ENCODE data around the gene OR12D1. TPM values are rescaled to one million over a fixed set of nuclear protein-coding genes. Genes with fewer than 3 reads are reported as not detected.

Gene OR12D1
- total RNA-seq (2022; extraction: Qiagen RNA extraction; ENCODE audit: low read depth): not detected in 5 replicates

DNA sequence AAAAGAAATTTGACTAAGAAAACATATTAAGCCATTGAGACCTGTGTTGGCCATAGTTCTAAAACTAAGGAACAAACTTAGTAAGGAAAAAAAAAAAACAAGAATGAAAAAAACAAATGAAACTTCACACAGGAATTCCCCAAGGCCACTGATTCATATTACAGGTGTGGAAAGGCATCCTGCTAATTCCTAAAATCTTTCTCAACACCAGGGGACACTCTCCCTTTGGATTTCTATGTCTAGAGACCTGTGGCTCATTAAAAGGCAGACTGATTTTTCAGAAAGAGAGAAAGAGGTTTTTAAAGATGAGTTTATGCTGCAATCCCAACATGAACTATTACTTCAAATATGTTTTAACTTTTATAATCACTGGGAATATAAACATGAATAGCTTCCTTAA is at the start of gene OR12D1:
TSS of gene OR12D1 (plus strand) at position 341 of the 400 bp plus-strand sequence.

DNA sequence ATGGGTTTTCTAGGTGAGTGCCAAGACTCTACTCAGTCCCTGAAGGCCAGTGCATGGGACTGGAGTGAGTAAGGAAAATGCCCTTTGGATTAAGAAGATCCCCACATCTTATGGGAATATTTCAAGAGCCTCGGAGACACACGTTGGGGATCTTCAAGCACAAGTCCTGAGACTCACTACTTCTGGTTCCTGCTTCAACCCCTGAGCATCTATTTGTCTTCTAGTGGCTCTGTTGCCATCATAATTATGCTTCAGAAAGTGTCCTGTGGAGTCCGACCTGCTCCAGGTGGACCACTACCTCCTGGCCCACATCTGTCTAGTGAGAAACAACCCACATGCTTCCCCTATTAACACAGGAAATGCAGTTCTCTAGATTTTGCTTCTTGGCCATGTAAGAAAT is 46.0 kb upstream of the OR12D1 start, which contains the start of gene OR5V1:
TSS of gene OR5V1 (minus strand) at position 101 of the 400 bp plus-strand sequence. CDS start 12,670 bp downstream, outside the sequence.

DNA sequence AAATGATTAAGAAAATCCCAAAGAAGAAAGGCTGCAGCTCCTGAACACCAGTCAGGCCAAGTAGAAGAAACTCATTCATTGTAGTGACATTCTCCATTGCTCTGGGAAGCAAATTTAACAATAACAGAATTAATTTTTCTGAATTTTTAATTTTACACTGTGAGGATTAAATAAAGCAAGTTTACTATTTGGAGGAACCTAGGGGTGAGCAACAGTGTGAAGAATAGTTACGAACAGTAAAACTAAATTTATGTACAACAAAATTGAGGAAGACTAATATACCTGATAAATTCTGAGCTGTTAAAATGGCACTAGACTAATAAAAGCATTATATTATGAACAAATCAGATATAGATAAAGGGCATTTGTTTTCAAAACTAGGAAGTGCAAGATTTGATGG is 39.5 kb upstream of the OR12D1 start, which contains the start of gene OR12D3:
TSS of gene OR12D3 (minus strand) at position 101 of the 400 bp plus-strand sequence. CDS start at position 97, 4 bp downstream.

GRCh38 chr6:29395331-29395730 is 19.4 kb upstream of the OR12D1 start, which contains the start of gene OR12D2:
TSS of gene OR12D2 (plus strand) at chr6:29395631. CDS start at chr6:29396700, 1,069 bp downstream.

DNA sequence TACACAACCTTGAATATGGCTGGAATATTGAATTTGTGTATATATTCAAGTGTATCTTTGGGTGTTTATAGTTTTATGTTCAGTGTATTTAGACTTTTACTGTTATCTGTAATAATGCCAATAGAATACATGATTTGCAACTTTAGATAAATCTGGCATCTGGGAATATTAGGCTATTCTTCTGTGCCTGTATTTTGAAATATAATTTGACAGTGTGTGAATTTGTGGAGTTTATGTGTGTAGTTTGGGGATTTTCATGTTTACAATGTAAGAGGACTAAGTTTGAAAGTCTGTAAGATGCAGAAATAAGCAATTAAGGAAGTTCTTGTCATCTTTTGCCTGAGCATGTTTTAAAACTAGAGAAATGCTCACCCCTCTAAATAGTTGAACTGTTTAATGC is 24.3 kb downstream of the OR12D1 start, which contains the start of gene OR10C1:
TSS of gene OR10C1 (plus strand) at position 301 of the 400 bp plus-strand sequence. CDS start 710 bp downstream, outside the sequence.

GRCh38 chr6:29456971-29457370 is 42.2 kb downstream of the OR12D1 start, which contains the start of the genes OR11A1 and OR2H1:
TSS of gene OR11A1 (minus strand) at chr6:29457071. CDS start at chr6:29427641, 29,430 bp downstream.
TSS of gene OR2H1 (plus strand) at chr6:29457155. CDS start at chr6:29461770, 4,615 bp downstream.

Other genes starting within 250 kb of the OR12D1 start
- not detected in 5 replicates for gene OR2J2, start 244.0 kb upstream of the OR12D1 start, total RNA-seq (2022; extraction: Qiagen RNA extraction; ENCODE audit: low read depth)
- not detected in 5 replicates for gene OR14J1, start 113.2 kb upstream of the OR12D1 start, total RNA-seq (2022; extraction: Qiagen RNA extraction; ENCODE audit: low read depth)
- gene OR5V1, start 46.1 kb upstream of the OR12D1 start, total RNA-seq (2022; extraction: Qiagen RNA extraction; ENCODE audit: low read depth): not detected in 5 replicates
- not detected in 5 replicates for gene OR12D3, start 39.6 kb upstream of the OR12D1 start, total RNA-seq (2022; extraction: Qiagen RNA extraction; ENCODE audit: low read depth)
- gene OR12D2, start 19.3 kb upstream of the OR12D1 start, total RNA-seq (2022; extraction: Qiagen RNA extraction; ENCODE audit: low read depth): not detected in 5 replicates
- gene OR10C1, start 24.4 kb downstream of the OR12D1 start, total RNA-seq (2022; extraction: Qiagen RNA extraction; ENCODE audit: low read depth): not detected in 5 replicates
- gene OR11A1, start 42.1 kb downstream of the OR12D1 start, total RNA-seq (2022; extraction: Qiagen RNA extraction; ENCODE audit: low read depth): not detected in 5 replicates
- gene OR2H1, start 42.2 kb downstream of the OR12D1 start, total RNA-seq (2022; extraction: Qiagen RNA extraction; ENCODE audit: low read depth): not detected in 5 replicates
- not detected in 5 replicates for gene MAS1L, start 73.0 kb downstream of the OR12D1 start, total RNA-seq (2022; extraction: Qiagen RNA extraction; ENCODE audit: low read depth)
- 0.51 to 1.2 TPM (median 0.61 TPM) in 5 replicates for gene UBD, start 144.8 kb downstream of the OR12D1 start, total RNA-seq (2022; extraction: Qiagen RNA extraction; ENCODE audit: low read depth)
- not detected in 5 replicates for gene OR2H2, start 170.2 kb downstream of the OR12D1 start, total RNA-seq (2022; extraction: Qiagen RNA extraction; ENCODE audit: low read depth)
- gene GABBR1, start 218.3 kb downstream of the OR12D1 start, total RNA-seq (2022; extraction: Qiagen RNA extraction; ENCODE audit: low read depth): 3.4 to 6.8 TPM (median 5.0 TPM) in 5 replicates
- not detected in 5 replicates for gene MOG, start 242.2 kb downstream of the OR12D1 start, total RNA-seq (2022; extraction: Qiagen RNA extraction; ENCODE audit: low read depth)

Data from A549 treated with CpdA at 1 μM for 4 hours (cell line).